CD4-positive, alpha-beta T cell treated with Interleukin-6 for 4 hours (primary cell): ENCODE results near the gene ANAPC16.
"Not testable (repeated sequence)": the region's sequence is repeated elsewhere in the genome, so short reads cannot be mapped to it uniquely, and the experiment has no call there.

ENCODE experiments used
- DNase-seq: peaks from one replicate; pipeline ENCODE4 v3.0.0-alpha.2; 2020; ENCODE audit warnings: mixed read lengths

Gene ANAPC16

DNA sequence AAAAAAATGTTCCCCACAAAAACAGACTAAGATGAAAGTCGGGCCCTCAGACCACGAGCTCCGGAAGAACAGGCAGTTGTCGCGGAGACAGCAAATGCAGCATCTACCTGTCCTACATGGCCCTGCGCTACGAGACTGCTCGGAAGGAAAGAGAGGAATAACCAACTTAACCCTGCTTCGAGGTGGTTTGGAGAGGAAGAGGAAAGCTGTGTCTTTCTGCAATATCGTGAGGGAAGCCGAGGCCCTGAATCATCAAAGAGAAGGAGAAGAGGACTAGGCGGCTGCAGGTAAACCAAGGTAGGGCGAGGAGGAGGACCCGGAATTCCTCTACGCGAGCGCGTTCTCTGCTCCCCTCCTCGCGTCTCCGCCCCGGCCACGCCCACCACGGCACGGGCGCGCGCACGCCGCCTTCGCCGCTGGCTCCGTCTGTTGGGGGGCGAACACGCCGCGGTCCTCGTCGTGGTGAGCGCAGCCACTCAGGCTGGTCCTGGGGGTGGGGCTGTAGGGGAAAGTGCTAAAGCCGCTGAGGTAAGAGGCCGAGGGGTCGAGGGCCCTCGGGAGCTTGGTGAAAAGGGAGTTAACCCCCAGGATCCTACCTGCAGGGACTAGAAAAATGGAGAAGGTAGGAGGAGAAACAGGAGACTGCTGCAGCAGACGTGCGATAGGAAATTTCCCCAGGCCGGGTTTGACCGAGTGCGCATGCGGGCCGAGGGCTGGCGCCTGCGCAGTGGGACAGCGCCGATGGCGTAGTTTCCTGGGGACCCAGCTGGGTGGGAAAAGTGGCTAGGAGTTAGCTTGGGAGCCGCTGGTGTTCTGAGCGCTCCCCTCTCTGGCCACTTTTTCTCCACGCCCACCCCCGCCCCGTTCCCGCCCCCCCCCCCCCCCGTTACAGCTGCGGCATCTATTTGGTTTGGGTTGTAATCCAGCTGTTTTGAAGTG, at the start of gene ANAPC16, which contains the start of gene ASCC1:
TSS of gene ANAPC16 (plus strand) at position 402 of the 939 bp plus-strand sequence. CDS start 7,903 bp downstream, outside the sequence.
TSS of gene ASCC1 (minus strand) at position 666 of the 939 bp plus-strand sequence. CDS start 2,978 bp downstream, outside the sequence.
- peak; percentile 94 for DNase-seq

DNA sequence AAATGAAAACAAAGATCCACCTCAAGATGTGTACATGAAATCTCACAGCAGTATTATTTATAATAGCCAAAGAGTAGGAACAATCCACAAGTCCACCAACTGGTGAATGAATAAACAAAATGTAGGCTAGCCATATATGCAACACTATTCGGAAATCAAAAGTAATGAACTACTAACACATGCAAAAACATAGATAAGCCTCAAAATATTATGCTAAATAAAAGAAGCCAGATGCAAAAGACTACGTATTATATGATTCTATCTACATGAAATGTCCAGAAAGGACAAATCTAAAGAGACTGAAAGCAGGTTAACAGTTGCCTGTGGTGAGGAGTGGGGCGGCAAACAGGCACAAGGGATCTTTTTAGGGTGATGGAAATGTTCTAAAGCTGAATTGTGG, 48.7 kb upstream of the ANAPC16 start:
- no peak for DNase-seq

DNA sequence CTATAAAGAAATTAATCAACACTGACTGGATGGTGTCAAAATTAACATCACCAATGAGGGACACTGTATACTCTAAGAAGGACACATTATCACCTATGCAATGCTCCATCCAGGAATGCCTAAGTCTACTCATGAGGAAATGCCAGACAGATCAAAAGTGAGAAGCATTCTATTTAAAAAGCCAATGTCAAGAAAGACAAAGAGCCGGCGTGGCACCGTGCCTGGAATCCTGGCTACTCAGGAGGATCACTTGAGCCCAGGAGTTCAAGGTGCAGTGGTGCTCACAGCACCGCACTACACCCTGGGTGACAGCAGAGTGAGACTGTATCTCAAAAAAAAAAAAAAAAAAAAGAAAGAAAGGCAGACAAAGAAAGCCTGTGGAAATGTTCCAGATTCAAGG, 45.5 kb upstream of the ANAPC16 start:
- DNase-seq: no peak

DNA sequence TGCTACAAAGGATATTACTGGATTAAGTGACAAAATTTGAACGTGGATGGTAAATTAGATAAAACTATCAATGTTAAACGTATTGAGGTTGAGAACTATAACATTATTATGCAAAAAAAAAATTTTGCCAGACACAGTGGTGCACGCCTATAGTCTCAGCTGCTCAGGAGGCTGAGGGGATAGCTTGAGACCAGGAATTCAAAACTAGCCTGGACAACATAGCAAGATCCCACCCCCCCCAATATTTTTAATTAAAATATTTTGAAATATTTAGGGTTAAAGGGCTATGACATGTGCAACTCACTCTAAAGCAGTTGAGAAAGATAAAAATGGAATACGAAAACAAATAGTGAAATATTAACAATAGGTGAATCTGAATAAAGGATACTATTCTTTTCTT, 45.1 kb upstream of the ANAPC16 start:
- no peak for DNase-seq

DNA sequence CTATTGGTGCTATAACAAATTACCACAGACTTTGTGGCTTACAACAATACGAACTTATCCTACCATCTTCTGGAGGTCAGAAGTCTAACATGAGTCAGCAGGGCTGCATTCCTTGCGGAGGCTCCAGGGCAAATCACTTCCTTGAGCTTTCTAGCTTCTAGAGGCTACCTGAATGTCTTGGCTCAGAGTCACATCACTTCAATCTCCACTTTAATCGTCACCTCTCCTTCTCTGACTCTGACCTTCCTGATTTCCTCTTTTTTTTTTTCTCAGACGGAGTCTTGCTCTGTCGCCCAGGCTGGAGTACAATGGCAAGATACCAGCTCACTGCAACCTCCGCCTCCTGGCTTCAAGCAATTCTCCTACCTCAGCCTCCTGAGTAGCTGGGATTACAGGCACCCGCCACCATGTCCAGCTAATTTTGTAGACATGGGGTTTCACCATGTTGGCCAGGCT, 44.6 kb upstream of the ANAPC16 start:
- DNase-seq: no peak

DNA sequence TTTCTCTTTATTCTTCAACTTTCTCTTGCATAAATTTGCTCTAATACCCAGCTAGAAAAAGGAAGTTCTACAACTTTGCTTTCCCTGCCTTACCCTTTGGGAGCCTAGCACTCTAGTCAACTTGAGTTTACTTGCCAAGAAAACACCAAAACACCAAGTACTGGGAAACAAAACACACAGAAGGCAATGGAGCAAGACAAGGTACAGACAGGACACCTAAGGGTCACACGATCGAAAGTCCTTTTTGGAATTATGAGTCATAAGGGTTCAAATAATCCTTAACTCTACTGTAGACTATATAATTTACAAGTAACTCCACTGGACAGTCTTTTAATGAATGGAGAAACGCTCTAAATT, 42.6 kb upstream of the ANAPC16 start:
- no peak for DNase-seq

DNA sequence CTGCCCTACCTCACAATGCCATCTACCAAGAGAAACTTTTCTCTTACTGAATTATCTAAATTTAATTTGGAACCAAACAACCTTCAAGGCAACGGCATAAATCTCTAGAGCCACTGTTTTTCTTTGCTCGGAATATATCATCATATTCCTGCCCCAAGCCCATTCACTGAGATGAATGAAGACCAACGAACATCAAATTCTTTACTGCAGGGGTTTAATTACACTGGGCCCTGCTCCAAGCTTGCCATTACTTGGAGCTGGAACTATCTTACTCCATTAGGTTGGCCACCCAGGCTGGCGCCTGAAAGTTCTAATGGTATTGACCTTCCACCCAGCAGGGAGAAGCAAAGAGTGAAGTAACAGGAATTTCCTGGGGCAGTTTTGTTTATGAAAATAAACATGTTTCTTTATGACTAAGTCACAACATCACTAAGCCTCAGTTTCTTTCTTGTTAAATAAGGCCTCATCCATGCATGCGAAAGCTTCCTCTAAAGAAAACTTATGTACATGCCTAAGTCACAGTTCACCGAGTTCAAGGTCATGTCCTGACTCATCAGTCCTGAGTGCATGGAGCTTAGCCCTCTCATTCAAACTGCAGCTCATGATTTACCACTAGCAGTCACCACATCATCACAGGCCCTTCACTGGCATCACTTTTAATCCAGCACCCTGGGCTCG, 42.1 kb upstream of the ANAPC16 start:
- DNase-seq: no peak

DNA sequence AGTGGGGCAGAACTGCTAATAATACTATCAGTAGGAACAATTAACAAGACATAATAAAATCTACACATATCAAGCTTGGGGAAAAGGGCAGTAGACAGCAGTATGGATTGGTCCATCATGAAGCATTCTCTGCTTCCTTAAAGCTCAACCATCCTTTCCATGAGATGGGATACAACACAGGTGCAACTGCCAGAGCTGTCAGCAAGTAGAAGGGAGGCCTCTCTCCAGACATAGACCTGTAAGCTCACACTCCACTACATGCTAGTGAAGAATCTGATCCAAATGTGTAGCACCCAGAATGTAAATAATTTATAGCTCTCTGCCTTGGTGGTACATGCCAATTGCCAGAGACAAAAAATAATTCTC, 41.5 kb upstream of the ANAPC16 start:
- DNase-seq: no peak

DNA sequence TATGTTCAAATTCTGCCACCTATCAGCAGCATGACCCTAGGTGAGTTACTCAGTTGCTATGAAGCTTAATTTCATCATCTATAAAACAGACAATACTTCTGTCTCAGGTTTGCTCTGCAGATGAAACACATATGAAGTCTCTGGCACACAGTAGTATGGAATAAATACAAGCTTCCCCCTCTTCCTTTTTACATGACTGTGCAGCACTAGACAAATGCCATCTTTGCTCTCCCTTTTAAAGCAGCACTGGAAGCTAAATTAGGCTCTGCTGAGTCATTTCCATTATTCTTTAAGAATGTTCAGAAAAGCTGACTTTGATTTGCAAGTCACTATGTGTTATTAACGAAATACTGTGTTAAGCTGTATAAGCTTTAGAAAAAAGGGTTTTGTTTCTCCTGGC, 40.7 kb upstream of the ANAPC16 start:
- DNase-seq: no peak

DNA sequence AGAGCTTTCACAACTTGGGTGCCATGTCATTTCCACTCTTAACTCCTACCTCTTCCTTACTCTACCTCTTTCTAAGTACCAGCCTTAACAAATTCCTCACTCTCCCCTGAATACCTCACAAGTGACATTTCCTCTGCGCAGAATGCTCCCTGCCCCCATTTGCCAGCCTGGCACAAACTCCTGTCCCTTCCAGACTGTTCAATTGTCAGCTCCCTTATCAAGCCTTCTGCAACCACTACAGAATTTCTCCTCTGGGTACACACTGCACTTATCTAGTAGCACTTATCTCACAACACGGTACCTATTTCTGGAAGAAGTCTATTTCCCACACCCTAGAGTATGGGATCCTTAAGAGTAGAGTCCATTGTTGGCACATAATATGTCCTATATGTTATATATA, 39.1 kb upstream of the ANAPC16 start:
- no peak for DNase-seq

DNA sequence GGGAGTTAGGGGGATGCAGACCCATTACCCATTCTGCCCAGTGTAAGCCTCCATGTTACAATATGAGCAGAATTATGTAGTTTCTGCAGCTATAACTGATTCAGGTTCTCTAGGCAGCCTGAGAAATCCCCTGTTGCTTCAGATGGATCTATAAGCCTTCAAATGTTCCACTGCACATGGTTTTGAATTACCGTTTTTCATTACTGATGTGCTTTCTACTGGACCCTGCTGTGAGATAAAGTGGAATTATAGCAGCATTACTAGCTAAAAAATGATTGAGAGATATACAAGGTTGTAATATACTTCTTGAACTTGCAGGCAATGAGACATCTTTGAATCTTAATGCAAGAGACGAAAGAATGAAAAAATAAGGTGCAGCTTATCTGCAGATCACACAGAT, 38.4 kb upstream of the ANAPC16 start:
- DNase-seq: no peak

DNA sequence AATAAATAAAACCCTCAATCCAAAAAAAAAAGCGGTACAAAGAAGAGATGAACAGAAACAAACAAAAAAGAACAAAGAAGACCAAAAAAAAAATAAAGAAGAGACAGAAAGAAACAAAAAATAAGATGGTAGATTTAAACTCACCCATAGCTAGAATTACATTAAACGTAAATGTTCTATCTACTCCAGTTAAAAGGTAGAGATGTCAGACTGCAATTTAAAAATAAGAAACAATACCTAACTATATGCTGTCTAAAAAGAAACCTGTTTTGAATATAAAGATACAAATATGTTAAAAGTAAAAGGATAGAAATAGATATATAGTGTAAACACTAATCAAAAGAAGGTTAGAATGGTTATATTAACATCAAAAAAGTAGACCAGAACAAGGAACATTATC, 31.7 kb upstream of the ANAPC16 start:
- DNase-seq: no peak

DNA sequence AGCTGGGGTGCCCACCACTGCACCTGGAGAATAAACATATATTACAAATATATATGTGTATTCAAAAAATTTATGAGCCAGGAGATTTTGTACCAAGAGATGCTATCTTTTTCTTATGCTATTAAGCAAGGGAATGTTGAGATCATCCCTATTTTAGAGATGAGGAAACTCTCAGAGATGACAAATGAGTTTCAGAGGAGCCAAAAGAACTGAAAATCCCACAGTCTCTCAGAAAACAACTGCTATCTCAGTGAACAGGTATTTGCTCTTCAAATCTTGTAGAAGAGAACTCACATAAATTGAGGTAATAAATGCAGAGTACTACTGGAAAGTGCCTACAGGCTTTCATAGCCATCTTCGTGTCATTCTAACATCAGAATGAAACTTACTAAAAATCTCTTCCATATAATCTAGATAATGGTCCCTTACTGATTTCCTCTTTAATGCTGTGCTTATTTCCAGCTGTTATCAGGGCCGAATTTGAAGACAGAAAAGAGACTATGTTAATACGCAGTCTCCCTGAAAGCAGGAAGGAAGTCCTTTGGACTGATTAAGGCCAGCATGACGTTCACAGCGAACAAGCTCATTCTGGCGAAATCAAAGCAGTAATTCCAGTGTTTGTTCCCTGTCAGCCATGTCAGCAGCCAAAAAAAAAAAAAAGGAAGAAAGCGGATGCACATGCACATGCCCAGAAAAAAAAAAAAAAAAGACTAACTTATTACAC, 29.4 kb upstream of the ANAPC16 start:
- no peak for DNase-seq

DNA sequence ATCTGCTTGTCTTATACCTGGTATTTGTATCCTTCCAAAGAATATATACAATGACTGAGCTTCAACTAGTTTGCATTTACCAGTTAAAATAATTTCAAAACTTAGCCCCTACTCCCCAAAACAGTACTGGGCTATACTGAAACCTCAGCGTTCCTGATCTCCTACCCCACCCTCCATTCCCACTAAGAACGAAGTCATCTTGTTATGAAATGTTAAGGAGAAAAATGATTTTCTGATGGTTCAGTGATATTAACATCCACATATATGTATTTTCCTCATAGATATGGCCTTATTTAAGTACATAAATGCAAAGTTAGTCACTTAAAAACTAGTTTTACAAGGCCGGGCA, 28.9 kb upstream of the ANAPC16 start:
- no peak for DNase-seq

DNA sequence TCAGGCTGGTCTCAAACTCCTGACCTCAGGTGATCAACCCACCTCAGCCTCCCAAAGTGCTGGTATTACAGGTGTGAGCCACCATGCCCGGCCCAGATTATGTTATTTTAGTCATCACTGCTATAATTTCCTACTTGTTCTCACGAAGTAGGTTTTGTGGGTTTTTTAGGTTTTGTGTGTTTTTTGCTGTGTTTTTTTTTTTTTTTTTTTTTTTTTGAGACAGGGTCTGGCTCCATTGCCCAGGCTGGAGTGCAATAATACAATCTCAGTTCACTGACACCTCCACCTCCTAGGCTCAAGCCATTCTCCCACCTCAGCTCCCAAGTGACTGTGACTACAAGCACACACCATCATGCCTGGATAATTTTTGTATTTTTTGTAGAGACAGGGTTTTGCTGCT, 20.9 kb upstream of the ANAPC16 start:
- no peak for DNase-seq

DNA sequence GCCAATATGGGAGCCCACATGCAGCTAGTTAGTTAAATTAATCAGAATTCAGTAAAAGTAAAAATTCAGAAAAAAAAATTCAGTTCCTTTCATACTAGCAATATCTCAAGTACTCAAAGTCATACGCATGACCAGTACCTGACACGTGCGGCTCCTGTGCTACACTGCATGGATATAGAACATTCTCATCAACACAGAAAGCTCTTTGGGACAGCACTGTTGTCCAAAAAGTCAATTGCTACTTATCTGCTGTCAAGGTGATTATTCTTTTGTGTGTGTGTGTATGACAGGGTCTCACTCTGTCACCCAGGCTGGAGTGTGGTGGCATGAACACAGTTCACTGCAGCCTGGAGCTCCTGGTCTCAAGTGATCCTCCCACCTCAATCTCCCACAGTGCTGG, 14.9 kb upstream of the ANAPC16 start:
- no peak for DNase-seq

DNA sequence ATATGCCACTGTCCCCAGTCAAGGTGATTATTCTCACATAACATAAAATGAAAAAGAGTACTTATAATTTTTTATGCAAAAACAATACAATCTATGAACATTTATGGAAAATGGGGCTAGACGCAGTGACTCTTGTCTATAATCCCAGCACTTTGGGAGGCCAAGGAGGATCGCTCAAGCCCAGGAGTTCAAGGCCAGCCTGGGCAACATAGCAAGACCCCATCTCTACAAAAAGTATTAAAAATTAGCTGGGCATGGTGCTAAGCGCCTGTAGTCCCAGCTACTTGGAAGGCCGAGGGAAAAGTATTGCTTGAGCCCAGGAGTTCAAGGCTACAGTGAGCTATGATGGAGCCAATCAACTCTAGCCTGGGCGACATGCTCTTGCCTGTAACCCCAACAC, 14.5 kb upstream of the ANAPC16 start:
- DNase-seq: no peak

DNA sequence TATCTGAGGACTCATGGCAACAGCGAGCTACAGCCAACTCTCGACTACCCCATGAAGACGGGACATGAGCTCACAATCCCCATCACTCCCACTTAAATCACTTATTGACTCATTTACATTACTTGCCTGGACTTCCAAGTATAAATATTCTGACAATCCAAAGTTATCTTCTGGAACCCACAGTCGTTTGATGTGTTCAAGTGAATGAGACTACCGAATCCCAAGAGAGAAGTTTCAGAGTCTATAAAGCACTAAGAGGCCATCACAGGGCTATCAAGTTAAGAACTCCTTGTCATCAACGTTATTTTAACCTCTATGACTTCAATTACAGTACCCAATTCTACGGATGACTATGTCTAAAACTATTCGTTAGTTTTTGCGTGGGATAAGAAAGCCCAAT, 11.5 kb upstream of the ANAPC16 start:
- DNase-seq: no peak

DNA sequence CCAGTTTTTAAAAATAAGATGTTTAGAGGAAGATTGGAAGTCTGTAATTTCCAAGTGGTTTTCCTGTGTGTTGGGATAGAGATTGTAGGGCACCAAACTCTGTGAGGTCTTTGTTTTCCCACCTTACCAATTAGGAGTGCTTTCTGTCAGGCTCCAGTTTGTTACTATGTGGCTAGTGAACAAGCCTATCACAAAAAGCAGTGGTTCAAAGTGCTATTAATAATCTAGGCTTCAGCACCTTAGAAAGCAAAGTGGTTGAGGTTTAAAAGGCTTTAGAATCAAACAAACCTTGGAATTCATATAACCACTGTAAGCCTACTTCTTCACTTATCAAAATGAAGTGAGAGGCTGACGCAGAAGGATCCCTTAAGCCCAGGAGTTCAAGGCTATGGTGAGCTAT, 11.1 kb upstream of the ANAPC16 start:
- no peak for DNase-seq

DNA sequence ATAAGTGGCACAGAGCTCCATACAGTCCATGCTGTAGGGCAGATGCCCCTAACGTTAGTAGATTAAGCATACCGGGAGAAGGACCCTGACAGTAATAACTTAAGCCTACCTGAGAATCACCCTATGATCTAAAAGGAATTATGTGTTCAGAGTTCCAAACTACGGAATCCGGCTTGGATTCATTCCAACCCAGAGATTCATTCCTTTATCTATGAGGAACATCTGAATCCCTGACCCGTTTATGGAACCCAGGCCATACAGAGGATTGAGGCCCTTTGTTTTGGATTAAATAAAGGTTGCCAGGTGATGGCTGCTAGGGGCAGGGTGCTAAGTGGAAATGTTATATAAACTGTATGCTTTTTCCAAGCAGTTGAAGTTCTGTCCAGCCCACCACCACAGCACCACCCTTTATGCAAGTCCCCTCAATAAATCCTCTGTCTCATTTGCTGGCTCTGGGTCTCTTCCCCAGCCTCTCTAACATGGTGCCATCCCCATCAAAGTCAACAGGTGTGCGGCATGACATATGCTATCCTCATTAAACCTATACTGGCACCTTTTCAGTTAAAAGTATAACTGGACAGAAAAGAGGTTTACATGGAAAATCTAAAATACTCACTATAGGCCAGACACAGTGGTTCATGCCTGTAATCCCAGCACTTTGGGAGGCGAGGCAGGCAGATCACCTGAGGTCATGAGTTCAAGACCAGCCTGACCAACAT, 9.1 kb upstream of the ANAPC16 start:
- no peak for DNase-seq

DNA sequence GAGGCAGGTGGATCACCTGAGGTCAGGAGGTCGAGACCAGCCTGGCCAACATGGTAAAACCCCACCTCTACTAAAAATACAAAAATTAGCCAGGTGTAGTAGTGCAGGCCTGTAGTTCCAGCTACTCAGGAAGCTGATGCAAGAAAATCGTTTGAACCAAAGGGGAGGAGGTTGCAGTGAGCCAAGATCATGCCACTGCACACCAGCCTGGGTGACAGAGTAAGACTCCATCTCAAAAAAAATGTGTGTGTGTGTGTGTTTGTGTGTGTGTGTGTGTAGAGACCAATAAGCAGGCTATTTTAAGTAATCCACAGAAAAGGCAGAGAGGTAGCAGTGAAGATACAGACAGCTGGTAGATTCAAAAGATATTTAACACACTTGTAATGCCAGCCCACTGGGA, 7.3 kb upstream of the ANAPC16 start:
- peak; percentile 7 for DNase-seq

DNA sequence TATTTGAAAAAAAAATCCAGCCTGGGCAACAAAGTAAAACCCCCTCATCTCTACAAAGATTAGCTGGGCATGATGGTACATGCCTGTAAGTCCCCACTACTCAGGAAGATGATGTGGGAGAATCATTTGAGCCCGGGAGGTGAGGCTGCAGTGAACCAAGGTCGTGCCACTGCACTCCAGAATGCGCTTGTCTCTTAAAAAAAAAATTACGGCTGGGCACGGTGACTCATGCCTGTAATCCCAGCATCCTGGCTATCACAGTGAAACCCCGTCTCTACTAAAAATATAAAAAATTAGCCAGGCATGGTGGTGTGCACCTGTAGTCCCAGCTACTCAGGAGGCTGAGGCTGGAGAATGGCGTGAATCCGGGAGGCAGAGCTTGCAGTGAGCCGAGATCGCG, 4.4 kb upstream of the ANAPC16 start:
- DNase-seq: not testable (repeated sequence)

DNA sequence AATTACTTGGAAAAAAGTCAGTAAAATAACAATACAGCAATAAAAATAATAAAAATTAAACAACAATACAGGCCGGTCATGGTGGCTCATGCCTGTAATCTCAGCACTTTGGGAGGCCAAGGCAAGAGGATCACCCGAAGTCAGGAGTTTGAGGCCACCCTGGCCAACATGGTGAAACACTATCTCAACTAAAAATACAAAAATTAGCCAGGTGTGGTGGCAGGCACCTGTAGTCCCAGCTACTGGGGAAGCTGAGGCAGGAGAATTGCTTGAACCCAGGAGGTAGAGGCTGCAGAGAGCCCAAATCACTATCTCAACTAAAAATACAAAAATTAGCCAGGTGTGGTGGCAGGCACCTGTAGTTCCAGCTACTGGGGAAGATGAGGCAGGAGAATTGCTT, 4.0 kb upstream of the ANAPC16 start:
- not testable (repeated sequence) for DNase-seq
